HEK293 (cell line): ENCODE results near the gene PPP1R3G.
A peak's percentile ranks its signal among the peaks of the same experiment; 100 is the strongest.

Experiments
- BCL11B ChIP-seq: fragments of 450-650 bp; formaldehyde crosslinking; IDR thresholded peaks from 2 replicates; pipeline ENCODE4 v1.5.1; 2016; ENCODE audit warnings: low read depth, missing biosample characterization, missing genetic modification characterization
- GLIS1 ChIP-seq: fragments of 450-650 bp; formaldehyde crosslinking; IDR thresholded peaks from 2 replicates; pipeline ENCODE4 v1.5.1; 2016; ENCODE audit warnings: missing biosample characterization, missing genetic modification characterization
- HOXD13 ChIP-seq: sonication (generic); formaldehyde crosslinking; IDR thresholded peaks from 2 replicates; pipeline ENCODE4 v1.8.0; 2022; ENCODE audit warnings: missing genetic modification reagents, borderline replicate concordance
- KLF10 ChIP-seq: fragments of 450-650 bp; IDR thresholded peaks from 2 replicates; pipeline ENCODE4 v1.5.1; 2018; ENCODE audit warnings: missing biosample characterization, mild to moderate bottlenecking, missing genetic modification characterization
- OVOL3 ChIP-seq: fragments of 450-650 bp; formaldehyde crosslinking; IDR thresholded peaks from 2 replicates; pipeline ENCODE4 v1.5.1; 2016; ENCODE audit warnings: missing biosample characterization, missing genetic modification characterization
- ZBTB48 ChIP-seq: fragments of 450-650 bp; formaldehyde crosslinking; IDR thresholded peaks from 2 replicates; pipeline ENCODE4 v1.5.1; 2016; ENCODE audit warnings: missing biosample characterization, missing genetic modification characterization
- ZFP69B ChIP-seq: fragments of 450-650 bp; formaldehyde crosslinking; IDR thresholded peaks from 2 replicates; pipeline ENCODE4 v1.5.1; 2016; ENCODE audit warnings: missing biosample characterization, missing genetic modification characterization
- ZNF112 ChIP-seq: fragments of 450-650 bp; formaldehyde crosslinking; IDR thresholded peaks from 2 replicates; pipeline ENCODE4 v1.5.0; 2017; ENCODE audit warnings: missing biosample characterization, missing genetic modification characterization
- ZNF155 ChIP-seq: fragments of 450-650 bp; formaldehyde crosslinking; IDR thresholded peaks from 2 replicates; pipeline ENCODE4 v1.5.1; 2016; ENCODE audit warnings: missing biosample characterization, missing genetic modification characterization
- ZNF175 ChIP-seq: fragments of 450-650 bp; formaldehyde crosslinking; IDR thresholded peaks from 2 replicates; pipeline ENCODE4 v1.5.1; 2016; ENCODE audit warnings: missing biosample characterization, missing genetic modification characterization
- ZNF37A ChIP-seq: fragments of 450-650 bp; IDR thresholded peaks from 2 replicates; pipeline ENCODE4 v1.5.1; 2018; ENCODE audit warnings: missing biosample characterization, missing genetic modification characterization
- ZNF473 ChIP-seq: fragments of 450-650 bp; formaldehyde crosslinking; IDR thresholded peaks from 2 replicates; pipeline ENCODE4 v1.5.1; 2017; ENCODE audit warnings: missing biosample characterization, missing genetic modification characterization
- ZNF626 ChIP-seq: fragments of 450-650 bp; sonication (Bioruptor Pico); formaldehyde crosslinking; IDR thresholded peaks from 2 replicates; pipeline ENCODE4 v1.5.1; 2018; ENCODE audit warnings: missing biosample characterization, missing genetic modification characterization, inconsistent platforms
- ZNF677 ChIP-seq: fragments of 450-650 bp; IDR thresholded peaks from 2 replicates; pipeline ENCODE4 v1.5.0; 2018; ENCODE audit warnings: missing biosample characterization, mild to moderate bottlenecking, missing genetic modification characterization, moderate library complexity
- ZNF785 ChIP-seq: fragments of 450-650 bp; formaldehyde crosslinking; IDR thresholded peaks from 2 replicates; pipeline ENCODE4 v1.5.1; 2016; ENCODE audit warnings: missing biosample characterization, missing genetic modification characterization
- TF ChIP-seq, protein P1 (sequence below): fragments of 450-650 bp; formaldehyde crosslinking; IDR thresholded peaks from 2 replicates; pipeline ENCODE4; 2016; ENCODE audit warnings: missing biosample characterization, missing genetic modification characterization
- TF ChIP-seq, protein P2 (sequence below): fragments of 450-650 bp; formaldehyde crosslinking; IDR thresholded peaks from 2 replicates; pipeline ENCODE4 v1.5.1; 2016; ENCODE audit warnings: missing biosample characterization, missing genetic modification characterization, low read depth
- TF ChIP-seq, protein P3 (sequence below): fragments of 450-650 bp; formaldehyde crosslinking; IDR thresholded peaks from 2 replicates; pipeline ENCODE4 v1.5.1; 2016; ENCODE audit warnings: missing biosample characterization, missing genetic modification characterization
- TF ChIP-seq, protein P4 (sequence below): fragments of 450-650 bp; formaldehyde crosslinking; IDR thresholded peaks from 2 replicates; pipeline ENCODE4 v1.5.1; 2016; ENCODE audit warnings: missing biosample characterization, missing genetic modification characterization
- TF ChIP-seq, protein P5 (sequence below): fragments of 450-650 bp; formaldehyde crosslinking; IDR thresholded peaks from 2 replicates; pipeline ENCODE4 v1.5.1; 2017; ENCODE audit warnings: missing biosample characterization, missing genetic modification characterization
- TF ChIP-seq, protein P6 (sequence below): fragments of 450-650 bp; formaldehyde crosslinking; IDR thresholded peaks from 2 replicates; pipeline ENCODE4 v1.5.0; 2017; ENCODE audit warnings: missing biosample characterization, missing genetic modification characterization, borderline replicate concordance
- TF ChIP-seq, protein P7 (sequence below): fragments of 450-650 bp; formaldehyde crosslinking; IDR thresholded peaks from 2 replicates; pipeline ENCODE4 v1.5.1; 2016; ENCODE audit warnings: missing biosample characterization, missing genetic modification characterization
- TF ChIP-seq, protein P8 (sequence below): fragments of 450-650 bp; formaldehyde crosslinking; IDR thresholded peaks from 2 replicates; pipeline ENCODE4 v1.5.1; 2016; ENCODE audit warnings: missing biosample characterization, missing genetic modification characterization
- TF ChIP-seq, protein P9 (sequence below): fragments of 450-650 bp; IDR thresholded peaks from 2 replicates; pipeline ENCODE4 v1.5.1; 2018; ENCODE audit warnings: missing biosample characterization, missing genetic modification characterization
- TF ChIP-seq, protein P10 (sequence below): fragments of 450-650 bp; formaldehyde crosslinking; IDR thresholded peaks from 2 replicates; pipeline ENCODE4 v1.5.1; 2016; ENCODE audit warnings: missing biosample characterization, missing genetic modification characterization

PPP1R3G gene

DNA sequence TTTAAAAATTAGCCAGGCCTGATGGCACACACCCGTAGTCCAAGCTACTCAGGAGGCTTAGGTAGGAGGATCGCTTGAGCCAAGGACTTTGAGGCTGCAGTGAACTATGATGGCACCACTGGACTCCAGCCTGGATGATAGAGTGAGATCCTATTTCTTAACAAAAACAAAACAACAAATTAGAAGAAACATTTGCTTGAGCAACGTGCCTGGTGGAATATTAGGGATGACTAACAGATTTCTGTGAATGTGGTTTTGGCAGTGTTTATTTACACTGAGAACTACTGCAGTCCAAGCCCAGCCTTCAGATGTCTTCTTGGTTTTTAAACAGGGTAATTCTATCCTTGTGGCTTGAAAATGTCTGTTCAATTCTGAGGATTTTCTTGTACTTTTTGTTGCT is 9.2 kb downstream of the PPP1R3G start (continued):
- TF ChIP-seq, protein P1, sequence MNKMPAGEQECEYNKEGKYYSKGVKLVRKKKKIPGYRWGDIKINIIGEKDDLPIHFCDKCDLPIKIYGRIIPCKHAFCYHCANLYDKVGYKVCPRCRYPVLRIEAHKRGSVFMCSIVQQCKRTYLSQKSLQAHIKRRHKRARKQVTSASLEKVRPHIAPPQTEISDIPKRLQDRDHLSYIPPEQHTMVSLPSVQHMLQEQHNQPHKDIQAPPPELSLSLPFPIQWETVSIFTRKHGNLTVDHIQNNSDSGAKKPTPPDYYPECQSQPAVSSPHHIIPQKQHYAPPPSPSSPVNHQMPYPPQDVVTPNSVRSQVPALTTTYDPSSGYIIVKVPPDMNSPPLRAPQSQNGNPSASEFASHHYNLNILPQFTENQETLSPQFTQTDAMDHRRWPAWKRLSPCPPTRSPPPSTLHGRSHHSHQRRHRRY (tag by site-specific recombination): no peak
- no peak for TF ChIP-seq ZNF785
- no peak for TF ChIP-seq ZBTB48 (tag by site-specific recombination)
- TF ChIP-seq, protein P2, sequence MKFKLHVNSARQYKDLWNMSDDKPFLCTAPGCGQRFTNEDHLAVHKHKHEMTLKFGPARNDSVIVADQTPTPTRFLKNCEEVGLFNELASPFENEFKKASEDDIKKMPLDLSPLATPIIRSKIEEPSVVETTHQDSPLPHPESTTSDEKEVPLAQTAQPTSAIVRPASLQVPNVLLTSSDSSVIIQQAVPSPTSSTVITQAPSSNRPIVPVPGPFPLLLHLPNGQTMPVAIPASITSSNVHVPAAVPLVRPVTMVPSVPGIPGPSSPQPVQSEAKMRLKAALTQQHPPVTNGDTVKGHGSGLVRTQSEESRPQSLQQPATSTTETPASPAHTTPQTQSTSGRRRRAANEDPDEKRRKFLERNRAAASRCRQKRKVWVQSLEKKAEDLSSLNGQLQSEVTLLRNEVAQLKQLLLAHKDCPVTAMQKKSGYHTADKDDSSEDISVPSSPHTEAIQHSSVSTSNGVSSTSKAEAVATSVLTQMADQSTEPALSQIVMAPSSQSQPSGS: no peak
- TF ChIP-seq, protein P3, sequence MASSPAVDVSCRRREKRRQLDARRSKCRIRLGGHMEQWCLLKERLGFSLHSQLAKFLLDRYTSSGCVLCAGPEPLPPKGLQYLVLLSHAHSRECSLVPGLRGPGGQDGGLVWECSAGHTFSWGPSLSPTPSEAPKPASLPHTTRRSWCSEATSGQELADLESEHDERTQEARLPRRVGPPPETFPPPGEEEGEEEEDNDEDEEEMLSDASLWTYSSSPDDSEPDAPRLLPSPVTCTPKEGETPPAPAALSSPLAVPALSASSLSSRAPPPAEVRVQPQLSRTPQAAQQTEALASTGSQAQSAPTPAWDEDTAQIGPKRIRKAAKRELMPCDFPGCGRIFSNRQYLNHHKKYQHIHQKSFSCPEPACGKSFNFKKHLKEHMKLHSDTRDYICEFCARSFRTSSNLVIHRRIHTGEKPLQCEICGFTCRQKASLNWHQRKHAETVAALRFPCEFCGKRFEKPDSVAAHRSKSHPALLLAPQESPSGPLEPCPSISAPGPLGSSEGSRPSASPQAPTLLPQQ: peak; percentile 81
- no peak for TF ChIP-seq ZNF155 (tag by site-specific recombination)
- TF ChIP-seq, protein P4, sequence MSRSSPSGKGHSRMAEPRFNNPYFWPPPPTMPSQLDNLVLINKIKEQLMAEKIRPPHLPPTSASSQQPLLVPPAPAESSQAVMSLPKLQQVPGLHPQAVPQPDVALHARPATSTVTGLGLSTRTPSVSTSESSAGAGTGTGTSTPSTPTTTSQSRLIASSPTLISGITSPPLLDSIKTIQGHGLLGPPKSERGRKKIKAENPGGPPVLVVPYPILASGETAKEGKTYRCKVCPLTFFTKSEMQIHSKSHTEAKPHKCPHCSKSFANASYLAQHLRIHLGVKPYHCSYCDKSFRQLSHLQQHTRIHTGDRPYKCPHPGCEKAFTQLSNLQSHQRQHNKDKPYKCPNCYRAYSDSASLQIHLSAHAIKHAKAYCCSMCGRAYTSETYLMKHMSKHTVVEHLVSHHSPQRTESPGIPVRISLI: no peak
- TF ChIP-seq, protein P5, sequence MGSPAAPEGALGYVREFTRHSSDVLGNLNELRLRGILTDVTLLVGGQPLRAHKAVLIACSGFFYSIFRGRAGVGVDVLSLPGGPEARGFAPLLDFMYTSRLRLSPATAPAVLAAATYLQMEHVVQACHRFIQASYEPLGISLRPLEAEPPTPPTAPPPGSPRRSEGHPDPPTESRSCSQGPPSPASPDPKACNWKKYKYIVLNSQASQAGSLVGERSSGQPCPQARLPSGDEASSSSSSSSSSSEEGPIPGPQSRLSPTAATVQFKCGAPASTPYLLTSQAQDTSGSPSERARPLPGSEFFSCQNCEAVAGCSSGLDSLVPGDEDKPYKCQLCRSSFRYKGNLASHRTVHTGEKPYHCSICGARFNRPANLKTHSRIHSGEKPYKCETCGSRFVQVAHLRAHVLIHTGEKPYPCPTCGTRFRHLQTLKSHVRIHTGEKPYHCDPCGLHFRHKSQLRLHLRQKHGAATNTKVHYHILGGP (tag by site-specific recombination): no peak
- TF ChIP-seq ZFP69B (tag by site-specific recombination): peak; percentile 46; the same call in 1 of the 2 replicates
- TF ChIP-seq ZNF175 (tag by site-specific recombination): no peak
- TF ChIP-seq OVOL3: no peak
- no peak for TF ChIP-seq BCL11B (tag by site-specific recombination)
- TF ChIP-seq ZNF677 (tag by site-specific recombination): no peak
- TF ChIP-seq, protein P6, sequence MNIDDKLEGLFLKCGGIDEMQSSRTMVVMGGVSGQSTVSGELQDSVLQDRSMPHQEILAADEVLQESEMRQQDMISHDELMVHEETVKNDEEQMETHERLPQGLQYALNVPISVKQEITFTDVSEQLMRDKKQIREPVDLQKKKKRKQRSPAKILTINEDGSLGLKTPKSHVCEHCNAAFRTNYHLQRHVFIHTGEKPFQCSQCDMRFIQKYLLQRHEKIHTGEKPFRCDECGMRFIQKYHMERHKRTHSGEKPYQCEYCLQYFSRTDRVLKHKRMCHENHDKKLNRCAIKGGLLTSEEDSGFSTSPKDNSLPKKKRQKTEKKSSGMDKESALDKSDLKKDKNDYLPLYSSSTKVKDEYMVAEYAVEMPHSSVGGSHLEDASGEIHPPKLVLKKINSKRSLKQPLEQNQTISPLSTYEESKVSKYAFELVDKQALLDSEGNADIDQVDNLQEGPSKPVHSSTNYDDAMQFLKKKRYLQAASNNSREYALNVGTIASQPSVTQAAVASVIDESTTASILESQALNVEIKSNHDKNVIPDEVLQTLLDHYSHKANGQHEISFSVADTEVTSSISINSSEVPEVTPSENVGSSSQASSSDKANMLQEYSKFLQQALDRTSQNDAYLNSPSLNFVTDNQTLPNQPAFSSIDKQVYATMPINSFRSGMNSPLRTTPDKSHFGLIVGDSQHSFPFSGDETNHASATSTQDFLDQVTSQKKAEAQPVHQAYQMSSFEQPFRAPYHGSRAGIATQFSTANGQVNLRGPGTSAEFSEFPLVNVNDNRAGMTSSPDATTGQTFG (tag by site-specific recombination): no peak
- no peak for TF ChIP-seq KLF10 (tag by site-specific recombination)
- no peak for TF ChIP-seq GLIS1
- no peak for TF ChIP-seq HOXD13 (CRISPR knock-in tag)
- no peak for TF ChIP-seq ZNF473 (tag by site-specific recombination)
- TF ChIP-seq, protein P7, sequence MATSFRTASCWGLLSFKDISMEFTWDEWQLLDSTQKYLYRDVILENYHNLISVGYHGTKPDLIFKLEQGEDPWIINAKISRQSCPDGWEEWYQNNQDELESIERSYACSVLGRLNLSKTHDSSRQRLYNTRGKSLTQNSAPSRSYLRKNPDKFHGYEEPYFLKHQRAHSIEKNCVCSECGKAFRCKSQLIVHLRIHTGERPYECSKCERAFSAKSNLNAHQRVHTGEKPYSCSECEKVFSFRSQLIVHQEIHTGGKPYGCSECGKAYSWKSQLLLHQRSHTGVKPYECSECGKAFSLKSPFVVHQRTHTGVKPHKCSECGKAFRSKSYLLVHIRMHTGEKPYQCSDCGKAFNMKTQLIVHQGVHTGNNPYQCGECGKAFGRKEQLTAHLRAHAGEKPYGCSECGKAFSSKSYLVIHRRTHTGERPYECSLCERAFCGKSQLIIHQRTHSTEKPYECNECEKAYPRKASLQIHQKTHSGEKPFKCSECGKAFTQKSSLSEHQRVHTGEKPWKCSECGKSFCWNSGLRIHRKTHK (tag by site-specific recombination): no peak
- TF ChIP-seq, protein P8, sequence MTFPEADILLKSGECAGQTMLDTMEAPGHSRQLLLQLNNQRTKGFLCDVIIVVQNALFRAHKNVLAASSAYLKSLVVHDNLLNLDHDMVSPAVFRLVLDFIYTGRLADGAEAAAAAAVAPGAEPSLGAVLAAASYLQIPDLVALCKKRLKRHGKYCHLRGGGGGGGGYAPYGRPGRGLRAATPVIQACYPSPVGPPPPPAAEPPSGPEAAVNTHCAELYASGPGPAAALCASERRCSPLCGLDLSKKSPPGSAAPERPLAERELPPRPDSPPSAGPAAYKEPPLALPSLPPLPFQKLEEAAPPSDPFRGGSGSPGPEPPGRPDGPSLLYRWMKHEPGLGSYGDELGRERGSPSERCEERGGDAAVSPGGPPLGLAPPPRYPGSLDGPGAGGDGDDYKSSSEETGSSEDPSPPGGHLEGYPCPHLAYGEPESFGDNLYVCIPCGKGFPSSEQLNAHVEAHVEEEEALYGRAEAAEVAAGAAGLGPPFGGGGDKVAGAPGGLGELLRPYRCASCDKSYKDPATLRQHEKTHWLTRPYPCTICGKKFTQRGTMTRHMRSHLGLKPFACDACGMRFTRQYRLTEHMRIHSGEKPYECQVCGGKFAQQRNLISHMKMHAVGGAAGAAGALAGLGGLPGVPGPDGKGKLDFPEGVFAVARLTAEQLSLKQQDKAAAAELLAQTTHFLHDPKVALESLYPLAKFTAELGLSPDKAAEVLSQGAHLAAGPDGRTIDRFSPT (tag by site-specific recombination): no peak
- no peak for TF ChIP-seq ZNF37A (tag by site-specific recombination)
- no peak for TF ChIP-seq ZNF626 (tag by site-specific recombination)
- TF ChIP-seq, protein P9, sequence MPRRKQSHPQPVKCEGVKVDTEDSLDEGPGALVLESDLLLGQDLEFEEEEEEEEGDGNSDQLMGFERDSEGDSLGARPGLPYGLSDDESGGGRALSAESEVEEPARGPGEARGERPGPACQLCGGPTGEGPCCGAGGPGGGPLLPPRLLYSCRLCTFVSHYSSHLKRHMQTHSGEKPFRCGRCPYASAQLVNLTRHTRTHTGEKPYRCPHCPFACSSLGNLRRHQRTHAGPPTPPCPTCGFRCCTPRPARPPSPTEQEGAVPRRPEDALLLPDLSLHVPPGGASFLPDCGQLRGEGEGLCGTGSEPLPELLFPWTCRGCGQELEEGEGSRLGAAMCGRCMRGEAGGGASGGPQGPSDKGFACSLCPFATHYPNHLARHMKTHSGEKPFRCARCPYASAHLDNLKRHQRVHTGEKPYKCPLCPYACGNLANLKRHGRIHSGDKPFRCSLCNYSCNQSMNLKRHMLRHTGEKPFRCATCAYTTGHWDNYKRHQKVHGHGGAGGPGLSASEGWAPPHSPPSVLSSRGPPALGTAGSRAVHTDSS (tag by site-specific recombination): no peak
- TF ChIP-seq, protein P10, sequence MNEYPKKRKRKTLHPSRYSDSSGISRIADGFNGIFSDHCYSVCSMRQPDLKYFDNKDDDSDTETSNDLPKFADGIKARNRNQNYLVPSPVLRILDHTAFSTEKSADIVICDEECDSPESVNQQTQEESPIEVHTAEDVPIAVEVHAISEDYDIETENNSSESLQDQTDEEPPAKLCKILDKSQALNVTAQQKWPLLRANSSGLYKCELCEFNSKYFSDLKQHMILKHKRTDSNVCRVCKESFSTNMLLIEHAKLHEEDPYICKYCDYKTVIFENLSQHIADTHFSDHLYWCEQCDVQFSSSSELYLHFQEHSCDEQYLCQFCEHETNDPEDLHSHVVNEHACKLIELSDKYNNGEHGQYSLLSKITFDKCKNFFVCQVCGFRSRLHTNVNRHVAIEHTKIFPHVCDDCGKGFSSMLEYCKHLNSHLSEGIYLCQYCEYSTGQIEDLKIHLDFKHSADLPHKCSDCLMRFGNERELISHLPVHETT (tag by site-specific recombination): no peak
- no peak for TF ChIP-seq ZNF112 (tag by site-specific recombination)
